ENCODE results near the gene CARM1.

DNA sequence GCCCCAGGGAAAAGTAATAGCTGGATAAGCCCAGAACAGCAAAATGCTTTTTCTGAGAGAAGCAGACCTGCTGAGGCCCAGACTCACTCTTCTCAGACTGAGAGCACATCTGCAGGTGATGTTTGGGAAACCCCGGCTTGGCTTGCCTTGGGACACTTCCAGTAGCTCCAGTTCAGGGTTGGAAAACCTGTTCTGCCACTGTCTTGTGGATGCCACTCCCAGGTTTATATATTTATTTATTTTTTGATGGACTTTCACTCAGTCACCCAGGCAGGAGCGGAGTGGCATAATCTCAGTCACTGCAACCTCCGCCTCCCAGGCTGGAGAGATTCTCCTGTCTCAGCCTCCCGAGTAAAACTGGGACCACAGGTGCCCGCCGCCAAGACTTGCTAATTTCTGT is 81.5 kb downstream of the CARM1 start:
- TF ChIP-seq, protein P1, sequence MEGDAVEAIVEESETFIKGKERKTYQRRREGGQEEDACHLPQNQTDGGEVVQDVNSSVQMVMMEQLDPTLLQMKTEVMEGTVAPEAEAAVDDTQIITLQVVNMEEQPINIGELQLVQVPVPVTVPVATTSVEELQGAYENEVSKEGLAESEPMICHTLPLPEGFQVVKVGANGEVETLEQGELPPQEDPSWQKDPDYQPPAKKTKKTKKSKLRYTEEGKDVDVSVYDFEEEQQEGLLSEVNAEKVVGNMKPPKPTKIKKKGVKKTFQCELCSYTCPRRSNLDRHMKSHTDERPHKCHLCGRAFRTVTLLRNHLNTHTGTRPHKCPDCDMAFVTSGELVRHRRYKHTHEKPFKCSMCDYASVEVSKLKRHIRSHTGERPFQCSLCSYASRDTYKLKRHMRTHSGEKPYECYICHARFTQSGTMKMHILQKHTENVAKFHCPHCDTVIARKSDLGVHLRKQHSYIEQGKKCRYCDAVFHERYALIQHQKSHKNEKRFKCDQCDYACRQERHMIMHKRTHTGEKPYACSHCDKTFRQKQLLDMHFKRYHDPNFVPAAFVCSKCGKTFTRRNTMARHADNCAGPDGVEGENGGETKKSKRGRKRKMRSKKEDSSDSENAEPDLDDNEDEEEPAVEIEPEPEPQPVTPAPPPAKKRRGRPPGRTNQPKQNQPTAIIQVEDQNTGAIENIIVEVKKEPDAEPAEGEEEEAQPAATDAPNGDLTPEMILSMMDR (IDR thresholded peaks at IDR 0.05; ENCODE audit: extremely low read depth in 1 of 2, insufficient read depth in 1 of 2, low read depth in 1 of 2, low read length in 2 of 2): no peak
- TF ChIP-seq EZH2 (IDR thresholded peaks at IDR 0.05; ENCODE audit: borderline replicate concordance, low read depth, low read length, severe bottlenecking) (no peak), POLR2AphosphoS5 (IDR thresholded peaks at IDR 0.05; ENCODE audit: insufficient read depth, low read depth, low read length) (no peak), MYC (IDR thresholded peaks at IDR 0.05; ENCODE audit: low read depth, low read length) (no peak), POLR2A (IDR thresholded peaks at IDR 0.05; ENCODE audit: low read depth, low read length) (no peak), JUN (IDR thresholded peaks at IDR 0.05; ENCODE audit: borderline replicate concordance, insufficient read depth, insufficient read length, low read depth) (no peak), GATA2 (IDR thresholded peaks at IDR 0.05; ENCODE audit: insufficient read depth, insufficient read length, low read depth, low read length) (no peak)
- TF ChIP-seq, protein P2, sequence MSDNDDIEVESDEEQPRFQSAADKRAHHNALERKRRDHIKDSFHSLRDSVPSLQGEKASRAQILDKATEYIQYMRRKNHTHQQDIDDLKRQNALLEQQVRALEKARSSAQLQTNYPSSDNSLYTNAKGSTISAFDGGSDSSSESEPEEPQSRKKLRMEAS (IDR thresholded peaks at IDR 0.05; ENCODE audit: insufficient read depth, insufficient read length): no peak
